AG04449 (cell line): ENCODE results near the gene PVR.
"Not testable (repeated sequence)": the region's sequence is repeated elsewhere in the genome, so short reads cannot be mapped to it uniquely, and the experiment has no call there.

Source experiments
- CTCF ChIA-PET: fragments of 350-600 bp; formaldehyde crosslinking; extraction: SDS; loops from one replicate; lab custom pipeline; 2021; ENCODE audit warnings: antibody characterized with exemption; lab: Yijun Ruan, JAX
- POLR2A ChIA-PET: fragments of 400-600, 350-600 bp; formaldehyde crosslinking; extraction: SDS; loops from one replicate; lab custom pipeline; 2020; ENCODE audit warnings: antibody characterized with exemption, inconsistent platforms; lab: Yijun Ruan, JAX
- DNase-seq: peaks from one replicate; pipeline ENCODE4 v3.0.0-alpha.2; 2010; ENCODE audit warnings: low read depth, low spot score
- H3K4me3 ChIP-seq: 2 replicates; pipeline ENCODE4 v1.5.1; 2011; ENCODE audit warnings: low read depth, mild to moderate bottlenecking, control low read depth, low read length
- CTCF ChIP-seq: IDR thresholded peaks from one replicate; pipeline ENCODE4 v1.5.1; 2011; ENCODE audit warnings: mild to moderate bottlenecking, moderate library complexity, low read length, control low read depth, inconsistent platforms; ENCODE audit not compliant: insufficient read depth; ENCODE audit errors: missing control alignments

The PVR gene

GRCh38 chr19:44681992-44682790 is 38.5 kb downstream of the PVR start:
- ChIA-PET POLR2A (no interaction called here), CTCF (interaction anchor here (0.6 to 2.5 kb wide), 5 partner anchors 8 to 111 kb away, joined by 3 to 15 read pairs (median 4); no protein-coding TSS in a partner anchor)
- no peak for TF ChIP-seq CTCF

GRCh38 chr19:44682807-44683206 is 39.1 kb downstream of the PVR start:
- no peak overlapping the region for H3K4me3 ChIP-seq
- ChIA-PET POLR2A (no interaction called here), CTCF (interaction anchor here (0.6 to 1.7 kb wide), 4 partner anchors 20 to 112 kb away, joined by 3 to 6 read pairs (median 4); no protein-coding TSS in a partner anchor)
- no peak for DNase-seq
- TF ChIP-seq CTCF, result no peak

More at GRCh38 chr19:44681992-44682790, 38.5 kb downstream of the PVR start:
- H3K4me3 ChIP-seq, result no peak overlapping the region
- no peak for DNase-seq

- ChIA-PET CTCF (interaction anchor here (0.9 to 1.4 kb wide), 2 partner anchors 39 to 41 kb away, joined by 3 read pairs; no protein-coding TSS in a partner anchor), POLR2A (no interaction called here)
- no peak overlapping the region for H3K4me3 ChIP-seq
- no peak for TF ChIP-seq CTCF
- DNase-seq, result no peak
Observed at GRCh38 chr19:44683434-44684210, 39.9 kb downstream of the PVR start.

GRCh38 chr19:44684396-44684795 is 40.7 kb downstream of the PVR start:
- not testable (repeated sequence) for DNase-seq

GRCh38 chr19:44684892-44685863 is 41.5 kb downstream of the PVR start:
- TF ChIP-seq CTCF, result no peak
- H3K4me3 ChIP-seq, result no peak overlapping the region
- DNase-seq, result peak; percentile 46
- ChIA-PET POLR2A (interaction anchor here (1.1 kb wide), 1 partner anchor 59 kb away, joined by 3 read pairs; no protein-coding TSS in a partner anchor), CTCF (interaction anchor here (1.1 to 1.4 kb wide), 2 partner anchors 114 to 161 kb away, joined by 4 to 5 read pairs; partner anchors contain the start of gene NECTIN2)

More at GRCh38 chr19:44684396-44684795, 40.7 kb downstream of the PVR start:
- POLR2A ChIA-PET, H3K4me3 ChIP-seq: not testable (repeated sequence)
- CTCF ChIA-PET, result interaction anchor here (0.9 kb wide), 1 partner anchor 40 kb away, joined by 3 read pairs; no protein-coding TSS in a partner anchor
